ACHN (cell line): ENCODE data around the gene LARP7.
A peak's percentile ranks its signal among the peaks of the same experiment; 100 is the strongest.
"Not testable (repeated sequence)": the region's sequence is repeated elsewhere in the genome, so short reads cannot be mapped to it uniquely, and the experiment has no call there.

ENCODE experiments used
- DNase-seq: peaks from one replicate; pipeline ENCODE4 v3.0.0-alpha.2; 2015
- in situ Hi-C: cut with HindIII; loops from 2 replicates; pipeline ENCODE4 v1.10.0; 2017; ENCODE audit warnings: low sequenced_read_pairs, low pct_ligation_motif_present, low pct_unique_long_range_greater_than_20kb

The LARP7 gene

GRCh38 chr4:112705891-112706839 is 69.2 kb downstream of the LARP7 start:
- DNase-seq: peak; percentile 21
- in situ Hi-C loops: not testable (repeated sequence)

- no peak for DNase-seq
- in situ Hi-C loops: no loop called here
Measured at GRCh38 chr4:112706840-112707207, 69.9 kb downstream of the LARP7 start.
